Hepatocyte (in vitro differentiated cells): ENCODE results near the gene IL21R.

Experiments used
- CTCF ChIP-seq: fragments of 200-600 bp; sonication (generic); IDR thresholded peaks from 2 replicates; pipeline ENCODE4 v1.5.1; 2016; ENCODE audit warnings: antibody characterized with exemption, mild to moderate bottlenecking; ENCODE audit not compliant: poor library complexity
- EZH2 ChIP-seq: fragments of 200-600 bp; sonication (generic); IDR thresholded peaks from 2 replicates; pipeline ENCODE4 v1.6.1; 2016; ENCODE audit warnings: antibody characterized with exemption, mild to moderate bottlenecking, borderline replicate concordance
- EZH2phosphoT487 ChIP-seq: fragments of 200-600 bp; sonication (generic); IDR thresholded peaks from one replicate; pipeline ENCODE4 v1.6.1; 2018; ENCODE audit warnings: antibody characterized with exemption, mild to moderate bottlenecking, low read depth, moderate library complexity; ENCODE audit not compliant: unreplicated experiment, severe bottlenecking

- TF ChIP-seq CTCF (no peak), EZH2phosphoT487 (no peak), EZH2 (no peak)
These were observed 28.7 kb upstream of the IL21R start for GRCh38 chr16:27373312-27373711.
